LNCaP clone FGC (cell line): ENCODE data around the gene CR1.

ENCODE experiments used
- DNase-seq: peaks from one replicate; pipeline ENCODE4 v3.0.0-alpha.2; 2011; ENCODE audit warnings: low read depth
- H3K4me3 ChIP-seq: 2 replicates; pipeline ENCODE4 v1.5.1; 2011; ENCODE audit warnings: mild to moderate bottlenecking, low read depth, low read length, control low read depth
- CTCF ChIP-seq: IDR thresholded peaks from 2 replicates; pipeline ENCODE4 v1.5.1; 2012; ENCODE audit warnings: mild to moderate bottlenecking; ENCODE audit not compliant: control insufficient read depth, insufficient read depth; ENCODE audit errors: extremely low read depth

CR1 gene

GRCh38 chr1:207461649-207462048 is 34.3 kb upstream of the CR1 start:
- DNase-seq, result no peak
- TF ChIP-seq CTCF, result no peak
- H3K4me3 ChIP-seq, result no peak overlapping the region

- no peak for DNase-seq
- no peak overlapping the region for H3K4me3 ChIP-seq
- no peak for TF ChIP-seq CTCF
Observed at GRCh38 chr1:207462535-207462934, 33.4 kb upstream of the CR1 start.

- TF ChIP-seq CTCF, result no peak
- H3K4me3 ChIP-seq, result no peak overlapping the region
- no peak for DNase-seq
Observed at GRCh38 chr1:207463021-207463420, 32.9 kb upstream of the CR1 start.

- no peak overlapping the region for H3K4me3 ChIP-seq
- no peak for TF ChIP-seq CTCF
- DNase-seq, result no peak
Observed at GRCh38 chr1:207463571-207463970, 32.4 kb upstream of the CR1 start.

- H3K4me3 ChIP-seq, result no peak overlapping the region
- DNase-seq, result no peak
- TF ChIP-seq CTCF, result no peak
Observed at GRCh38 chr1:207470927-207471326, 25.0 kb upstream of the CR1 start.

GRCh38 chr1:207474210-207474609 is 21.7 kb upstream of the CR1 start:
- no peak for DNase-seq
- TF ChIP-seq CTCF, result no peak
- no peak overlapping the region for H3K4me3 ChIP-seq

- no peak for DNase-seq
- no peak overlapping the region for H3K4me3 ChIP-seq
- no peak for TF ChIP-seq CTCF
Observed at GRCh38 chr1:207486198-207486597, 9.8 kb upstream of the CR1 start.
